Daoy (cell line): ENCODE results near the gene DGKB. TPM values are rescaled to one million over a fixed set of nuclear protein-coding genes. Genes with fewer than 3 reads are reported as not detected.

Experiments used
- DNase-seq: peaks from one replicate; pipeline ENCODE4 v3.0.0-alpha.2; 2015; ENCODE audit warnings: low read depth
- total RNA-seq: library from RNA; depleted of rRNA; stranded (reverse); fragments of >200 nt; shearing (Covaris generic); gene quantifications from 2 replicates; pipeline ENCODE4 v1.2.3, GENCODE V29; 2014

The DGKB gene
- total RNA-seq, 1 experiment from 2014 or later, result 0.11 TPM

GRCh38 chr7:14760730-14761478, 141.6 kb downstream of the DGKB start:
- no peak for DNase-seq

DNA sequence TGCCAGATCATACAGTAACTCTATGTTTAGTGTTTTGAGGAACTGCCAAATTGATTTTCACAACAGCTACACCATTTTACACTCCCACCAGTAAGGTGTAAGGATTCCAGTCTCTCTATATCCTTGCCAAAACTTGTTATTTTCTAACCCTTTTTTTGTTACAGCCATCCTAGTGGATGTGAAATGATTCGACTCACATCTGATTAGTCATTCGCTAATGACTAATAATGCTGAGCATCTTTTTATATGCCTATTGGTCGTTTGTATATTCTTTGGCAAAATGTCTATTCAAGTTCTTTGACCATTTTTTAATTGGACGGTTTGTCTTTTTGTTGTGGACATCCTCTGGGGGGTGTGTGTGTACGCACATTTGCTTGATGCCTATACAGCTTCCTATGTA, 142.8 kb downstream of the DGKB start:
- DNase-seq, result no peak

GRCh38 chr7:14754631-14755030, 147.9 kb downstream of the DGKB start:
- DNase-seq, result peak; percentile 23

- no peak for DNase-seq
These were observed 150.2 kb downstream of the DGKB start for GRCh38 chr7:14752301-14752700.

GRCh38 chr7:14751461-14751860, 151.1 kb downstream of the DGKB start:
- DNase-seq, result no peak

GRCh38 chr7:14748461-14748860, 154.1 kb downstream of the DGKB start:
- peak; percentile 45 for DNase-seq

GRCh38 chr7:14747701-14748100, 154.8 kb downstream of the DGKB start:
- no peak for DNase-seq

GRCh38 chr7:14745076-14745475, 157.5 kb downstream of the DGKB start:
- no peak for DNase-seq

- DNase-seq, result no peak
These were observed 161.9 kb downstream of the DGKB start for GRCh38 chr7:14740606-14741005.

GRCh38 chr7:14739841-14740185, 162.7 kb downstream of the DGKB start:
- DNase-seq, result no peak

DNA sequence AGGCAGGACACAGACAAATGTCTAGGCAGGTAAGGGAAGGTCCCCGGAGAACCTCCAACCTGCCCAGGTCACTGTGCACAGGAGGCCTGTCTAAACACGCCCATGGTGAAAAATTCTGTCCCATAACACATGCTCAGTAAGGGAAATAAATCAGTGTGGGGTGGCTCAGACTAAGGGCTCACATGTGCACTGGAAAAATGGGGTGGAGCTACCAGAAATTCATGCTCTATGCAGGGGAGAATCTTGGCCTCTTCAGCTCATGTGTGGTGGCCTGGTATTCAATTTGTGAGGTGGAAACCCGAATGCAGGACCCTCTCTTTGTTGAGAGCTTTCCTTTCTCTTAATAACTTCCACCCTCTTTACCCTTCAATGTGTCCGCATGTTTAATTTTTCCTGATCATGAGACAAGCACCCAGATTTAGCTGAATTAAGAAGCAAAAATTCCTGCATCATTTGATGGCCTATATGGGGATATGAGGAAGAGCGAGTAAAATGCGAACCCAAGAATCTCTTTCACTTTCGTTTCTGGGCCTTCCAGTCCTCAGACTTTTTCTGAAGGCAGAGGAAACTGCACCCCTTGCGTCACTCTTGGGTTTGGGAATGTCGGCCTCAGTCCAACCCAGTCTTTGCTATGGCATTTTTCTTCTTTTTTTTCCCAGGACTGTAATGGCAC, 163.2 kb downstream of the DGKB start:
- DNase-seq, result peak; percentile 50

GRCh38 chr7:14738086-14738485, 164.5 kb downstream of the DGKB start:
- no peak for DNase-seq

DNA sequence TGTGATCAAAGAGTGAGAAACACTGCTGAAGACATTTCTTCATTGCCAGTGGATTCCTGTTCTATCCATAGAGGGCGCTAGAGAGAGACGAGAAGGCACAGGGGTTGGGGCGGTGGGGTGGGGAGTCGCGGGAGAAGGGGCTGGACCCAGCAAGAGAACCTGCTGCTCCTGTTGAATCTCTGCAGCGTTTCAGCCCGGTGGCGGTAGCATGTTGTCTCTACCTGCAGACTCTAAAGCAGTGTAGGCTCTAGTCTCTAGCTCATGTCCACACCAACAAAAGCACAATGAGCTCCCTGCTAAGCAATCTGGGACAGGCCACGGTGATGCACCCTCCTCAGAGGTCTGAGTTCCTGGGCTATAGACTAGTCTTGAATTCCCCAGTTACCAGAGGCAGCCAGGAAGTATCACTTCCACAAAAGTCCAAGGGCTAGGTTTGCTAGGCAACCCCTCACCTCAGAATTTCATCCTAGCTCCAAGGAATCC, 167.7 kb downstream of the DGKB start:
- no peak for DNase-seq

GRCh38 chr7:14720785-14721184, 181.8 kb downstream of the DGKB start:
- DNase-seq, result no peak

DNA sequence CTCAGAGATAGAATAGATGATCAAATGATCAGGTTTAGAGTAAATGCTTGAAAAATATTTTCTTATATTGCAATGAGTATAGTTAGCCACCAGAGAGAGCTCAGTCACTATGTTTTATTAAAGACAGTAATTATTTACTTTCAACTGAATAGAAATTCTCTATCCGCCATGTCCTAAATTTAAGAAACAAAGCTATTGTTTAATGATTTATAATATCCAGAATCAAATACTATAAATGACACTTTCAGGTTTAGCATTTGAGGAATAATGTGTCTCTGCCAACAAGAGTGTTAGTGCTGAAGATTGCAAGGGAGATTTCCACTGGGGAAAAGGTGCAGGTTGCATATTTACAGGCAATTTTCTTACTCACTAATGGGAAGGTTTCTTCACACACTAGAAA, 184.7 kb downstream of the DGKB start:
- no peak for DNase-seq

DNA sequence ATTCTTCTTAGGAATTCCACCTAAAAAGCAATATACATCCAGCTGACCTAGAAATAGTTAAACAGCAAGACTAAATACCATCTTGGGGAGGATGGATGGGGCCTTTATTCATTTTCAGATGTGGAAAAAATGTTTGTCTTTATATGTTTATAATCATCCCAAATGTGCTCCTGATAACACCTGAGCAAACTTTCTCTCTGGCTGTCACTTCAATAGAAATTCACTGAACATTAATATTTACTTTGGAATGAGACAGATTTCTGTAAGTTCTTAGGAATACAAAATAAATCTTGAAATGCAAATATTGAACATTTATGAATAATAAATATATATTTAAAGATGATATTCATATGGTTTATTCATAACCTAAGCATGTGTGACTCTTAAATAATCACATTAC, 185.4 kb downstream of the DGKB start:
- no peak for DNase-seq

GRCh38 chr7:14714161-14714728, 188.3 kb downstream of the DGKB start:
- DNase-seq, result no peak

GRCh38 chr7:14698239-14698638, 204.3 kb downstream of the DGKB start:
- DNase-seq, result no peak

GRCh38 chr7:14697684-14698083, 204.9 kb downstream of the DGKB start:
- DNase-seq, result no peak

GRCh38 chr7:14691597-14692203, 210.9 kb downstream of the DGKB start:
- DNase-seq, result peak; percentile 21

DNA sequence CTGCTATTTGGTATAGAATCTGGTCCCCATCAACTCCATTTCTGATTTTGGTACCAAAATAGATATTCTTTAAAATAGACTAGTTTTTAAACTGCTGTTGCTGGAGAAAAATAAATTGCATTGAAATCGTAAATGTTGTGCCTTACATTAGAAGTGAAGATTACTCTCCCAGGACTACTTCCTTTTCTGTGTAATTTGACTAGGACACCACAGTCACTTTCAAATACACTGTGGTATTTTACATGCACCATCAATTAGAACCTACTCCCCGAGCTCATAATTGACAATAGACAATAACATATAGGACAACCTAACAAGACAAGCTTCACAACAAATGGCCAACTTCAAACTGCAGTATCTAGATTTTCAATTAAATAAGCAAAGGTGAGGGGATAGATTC, 211.5 kb downstream of the DGKB start:
- no peak for DNase-seq

DNA sequence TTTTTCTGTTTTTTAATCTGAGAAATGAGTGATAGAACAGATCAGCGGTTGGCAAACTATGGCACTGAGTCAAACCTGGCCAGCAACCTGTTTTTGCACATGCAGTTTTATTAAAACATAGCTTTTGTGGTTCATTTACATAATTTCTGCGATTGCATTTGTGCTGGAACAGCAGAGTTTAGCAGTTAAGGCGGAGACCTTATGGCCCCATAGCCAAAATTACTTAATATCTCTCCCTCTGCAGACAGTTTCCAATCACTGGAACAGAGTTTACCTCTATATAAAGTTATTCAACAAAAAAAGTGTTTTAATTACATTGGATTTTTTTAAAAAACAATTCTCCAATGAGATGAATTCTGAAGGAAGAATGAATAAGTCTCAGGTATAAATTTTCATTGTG, 212.1 kb downstream of the DGKB start:
- no peak for DNase-seq

DNA sequence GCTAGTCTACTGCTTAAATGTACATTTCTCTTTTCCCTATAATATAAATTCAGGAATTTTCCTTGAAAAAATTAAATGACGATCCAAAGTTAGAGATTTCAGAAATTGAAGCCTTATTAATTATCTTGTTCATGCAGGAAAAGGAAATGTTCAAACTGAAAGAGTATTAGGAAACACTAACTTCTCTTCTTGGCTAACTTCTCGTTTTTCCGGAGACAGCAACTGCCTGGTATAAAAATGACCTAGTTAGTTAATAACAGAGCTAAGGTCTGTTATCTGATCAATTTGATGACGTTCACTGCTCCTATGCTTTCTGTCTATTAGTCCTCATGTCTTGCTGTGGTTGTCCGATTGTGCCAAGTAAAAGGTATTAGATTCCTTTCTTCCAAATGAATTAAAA, 212.5 kb downstream of the DGKB start:
- DNase-seq, result no peak
